Neural cell (in vitro differentiated cells): ENCODE data around the gene ASH1L. TPM values are rescaled to one million over a fixed set of nuclear protein-coding genes. Genes with fewer than 3 reads are reported as not detected.

ENCODE experiments used
- H2AFZ ChIP-seq: fragments of 200-600, 300-800 bp; sonication (generic), shearing (Covaris generic); 2 replicates; pipeline ENCODE4 v1.6.0; 2014; ENCODE audit warnings: low read depth, mild to moderate bottlenecking, antibody characterized with exemption, low read length, moderate library complexity
- H3F3A ChIP-seq: fragments of 200-600 bp; shearing (Covaris generic); 2 replicates; pipeline ENCODE4 v1.6.1; 2016; ENCODE audit warnings: mild to moderate bottlenecking, moderate library complexity, mixed read lengths, antibody characterized with exemption, low read length; ENCODE audit not compliant: insufficient read depth, poor library complexity, severe bottlenecking
- H3K27ac ChIP-seq: fragments of 200-600, 300-800 bp; sonication (generic), shearing (Covaris generic); 2 replicates; pipeline ENCODE4 v1.5.1; 2014; ENCODE audit warnings: mild to moderate bottlenecking, low read length, moderate library complexity
- H3K27me3 ChIP-seq: fragments of 300-800, 200-600 bp; sonication (generic), shearing (Covaris generic); 2 replicates; pipeline ENCODE4 v1.6.0; 2014; ENCODE audit warnings: mild to moderate bottlenecking, low read depth, low read length, moderate library complexity; ENCODE audit not compliant: insufficient read depth
- H3K36me3 ChIP-seq: fragments of 300-800, 200-600 bp; sonication (generic), shearing (Covaris generic); 2 replicates; pipeline ENCODE4 v1.5.1; 2014; ENCODE audit warnings: mild to moderate bottlenecking, antibody characterized with exemption, low read length, moderate library complexity; ENCODE audit not compliant: insufficient read depth
- H3K4me2 ChIP-seq: fragments of 300-800, 200-600 bp; sonication (generic), shearing (Covaris generic); 2 replicates; pipeline ENCODE4 v1.6.0; 2014; ENCODE audit warnings: mild to moderate bottlenecking, low read length
- H3K4me3 ChIP-seq: fragments of 300-800, 200-600 bp; sonication (generic), shearing (Covaris generic); 2 replicates; pipeline ENCODE4 v1.5.1; 2014; ENCODE audit warnings: mild to moderate bottlenecking, low read length, moderate library complexity
- H3K79me2 ChIP-seq: fragments of 200-600 bp; shearing (Covaris generic); replicated peaks from 2 replicates; pipeline ENCODE4 v1.6.0; 2014; ENCODE audit warnings: mild to moderate bottlenecking, low read length, moderate library complexity; ENCODE audit not compliant: insufficient read depth
- H3K9ac ChIP-seq: fragments of 300-800, 200-600 bp; sonication (generic), shearing (Covaris generic); 2 replicates; pipeline ENCODE4 v1.6.1; 2016; ENCODE audit warnings: mild to moderate bottlenecking, low read length, mixed read lengths
- H3K9me2 ChIP-seq: fragments of 200-600 bp; shearing (Covaris generic); 2 replicates; pipeline ENCODE4 v1.6.1; 2016; ENCODE audit warnings: mild to moderate bottlenecking, low read length, mixed read lengths; ENCODE audit not compliant: insufficient read depth
- H3K9me3 ChIP-seq: fragments of 200-600, 300-800 bp; sonication (generic), shearing (Covaris generic); 2 replicates; pipeline ENCODE4 v1.6.1; 2016; ENCODE audit warnings: mild to moderate bottlenecking, mixed run types, low read length, moderate library complexity, mixed read lengths
- H4K20me1 ChIP-seq: fragments of 200-600 bp; shearing (Covaris generic); 2 replicates; pipeline ENCODE4 v1.6.1; 2016; ENCODE audit warnings: mild to moderate bottlenecking, mixed run types; ENCODE audit not compliant: insufficient read depth
- EP300 ChIP-seq: fragments of 450-650 bp; conservative IDR thresholded peaks from 2 replicates; pipeline ENCODE4 v1.6.1; 2014; ENCODE audit warnings: antibody characterized with exemption, mild to moderate bottlenecking, moderate library complexity; ENCODE audit not compliant: poor library complexity, severe bottlenecking
- EZH2 ChIP-seq: fragments of 200-600, 300-800 bp; shearing (Covaris generic), sonication (generic); IDR thresholded peaks from 2 replicates; pipeline ENCODE4 v1.6.1; 2014; ENCODE audit warnings: antibody characterized with exemption, low read length, borderline replicate concordance, mild to moderate bottlenecking; ENCODE audit not compliant: insufficient read depth, poor library complexity, severe bottlenecking
- MXI1 ChIP-seq: fragments of 450-650 bp; conservative IDR thresholded peaks from 2 replicates; pipeline ENCODE4 v1.6.1; 2014; ENCODE audit warnings: antibody characterized with exemption, mild to moderate bottlenecking; ENCODE audit not compliant: poor library complexity, severe bottlenecking
- POLR2AphosphoS5 ChIP-seq: IDR thresholded peaks from 2 replicates; pipeline ENCODE4 v1.6.1; 2012
- RAD21 ChIP-seq: fragments of 450-650 bp; conservative IDR thresholded peaks from 2 replicates; pipeline ENCODE4 v1.6.1; 2014; ENCODE audit warnings: antibody characterized with exemption, mild to moderate bottlenecking, moderate library complexity
- SMC3 ChIP-seq: fragments of 450-650 bp; conservative IDR thresholded peaks from 2 replicates; pipeline ENCODE4 v1.6.1; 2014; ENCODE audit warnings: antibody characterized with exemption, mild to moderate bottlenecking, moderate library complexity; ENCODE audit not compliant: poor library complexity
- TAF1 ChIP-seq: IDR thresholded peaks from 2 replicates; pipeline ENCODE4 v1.6.1; 2012; ENCODE audit warnings: low read depth
- polyA plus RNA-seq: library from polyadenylated mRNA; depleted of rRNA; stranded (reverse); fragments of >200 nt; gene quantifications from 2 replicates; pipeline ENCODE4 v1.2.3, GENCODE V29; 2014
- TF ChIP-seq, protein P1 (sequence below): IDR thresholded peaks from 2 replicates; pipeline ENCODE4 v1.6.1; 2012; ENCODE audit warnings: borderline replicate concordance
- TF ChIP-seq, protein P2 (sequence below): fragments of 450-650 bp; IDR thresholded peaks from 2 replicates; pipeline ENCODE4 v1.5.1; 2014; ENCODE audit warnings: antibody characterized with exemption, mild to moderate bottlenecking, moderate library complexity; ENCODE audit not compliant: poor library complexity, severe bottlenecking

The ASH1L gene
- polyA plus RNA-seq, 1 donor from 2014 or later, result 16.2 TPM

DNA sequence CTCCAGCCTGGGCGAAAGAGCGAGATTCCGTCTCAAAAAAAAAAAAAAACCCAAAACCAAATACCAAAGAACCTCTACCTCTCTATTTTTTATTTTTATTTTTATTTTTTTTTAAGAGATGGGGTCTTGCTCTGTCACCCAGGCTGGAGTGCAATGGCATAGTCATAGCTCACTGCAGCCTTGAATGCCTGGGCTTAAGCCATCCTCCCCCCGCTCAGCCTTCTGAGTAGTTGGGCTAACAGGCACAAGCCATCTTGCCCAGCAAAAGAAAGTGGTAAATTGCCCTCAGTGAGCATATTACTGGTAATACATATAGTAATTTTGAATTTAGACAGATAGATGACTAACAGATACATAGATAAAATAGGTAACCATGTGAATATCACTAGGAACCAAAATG, 77.4 kb downstream of the ASH1L start:
- no peak for TF ChIP-seq RAD21
- TF ChIP-seq, protein P1, sequence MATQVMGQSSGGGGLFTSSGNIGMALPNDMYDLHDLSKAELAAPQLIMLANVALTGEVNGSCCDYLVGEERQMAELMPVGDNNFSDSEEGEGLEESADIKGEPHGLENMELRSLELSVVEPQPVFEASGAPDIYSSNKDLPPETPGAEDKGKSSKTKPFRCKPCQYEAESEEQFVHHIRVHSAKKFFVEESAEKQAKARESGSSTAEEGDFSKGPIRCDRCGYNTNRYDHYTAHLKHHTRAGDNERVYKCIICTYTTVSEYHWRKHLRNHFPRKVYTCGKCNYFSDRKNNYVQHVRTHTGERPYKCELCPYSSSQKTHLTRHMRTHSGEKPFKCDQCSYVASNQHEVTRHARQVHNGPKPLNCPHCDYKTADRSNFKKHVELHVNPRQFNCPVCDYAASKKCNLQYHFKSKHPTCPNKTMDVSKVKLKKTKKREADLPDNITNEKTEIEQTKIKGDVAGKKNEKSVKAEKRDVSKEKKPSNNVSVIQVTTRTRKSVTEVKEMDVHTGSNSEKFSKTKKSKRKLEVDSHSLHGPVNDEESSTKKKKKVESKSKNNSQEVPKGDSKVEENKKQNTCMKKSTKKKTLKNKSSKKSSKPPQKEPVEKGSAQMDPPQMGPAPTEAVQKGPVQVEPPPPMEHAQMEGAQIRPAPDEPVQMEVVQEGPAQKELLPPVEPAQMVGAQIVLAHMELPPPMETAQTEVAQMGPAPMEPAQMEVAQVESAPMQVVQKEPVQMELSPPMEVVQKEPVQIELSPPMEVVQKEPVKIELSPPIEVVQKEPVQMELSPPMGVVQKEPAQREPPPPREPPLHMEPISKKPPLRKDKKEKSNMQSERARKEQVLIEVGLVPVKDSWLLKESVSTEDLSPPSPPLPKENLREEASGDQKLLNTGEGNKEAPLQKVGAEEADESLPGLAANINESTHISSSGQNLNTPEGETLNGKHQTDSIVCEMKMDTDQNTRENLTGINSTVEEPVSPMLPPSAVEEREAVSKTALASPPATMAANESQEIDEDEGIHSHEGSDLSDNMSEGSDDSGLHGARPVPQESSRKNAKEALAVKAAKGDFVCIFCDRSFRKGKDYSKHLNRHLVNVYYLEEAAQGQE, result no peak
- no peak for TF ChIP-seq POLR2AphosphoS5
- TF ChIP-seq TAF1, result no peak
- TF ChIP-seq, protein P2, sequence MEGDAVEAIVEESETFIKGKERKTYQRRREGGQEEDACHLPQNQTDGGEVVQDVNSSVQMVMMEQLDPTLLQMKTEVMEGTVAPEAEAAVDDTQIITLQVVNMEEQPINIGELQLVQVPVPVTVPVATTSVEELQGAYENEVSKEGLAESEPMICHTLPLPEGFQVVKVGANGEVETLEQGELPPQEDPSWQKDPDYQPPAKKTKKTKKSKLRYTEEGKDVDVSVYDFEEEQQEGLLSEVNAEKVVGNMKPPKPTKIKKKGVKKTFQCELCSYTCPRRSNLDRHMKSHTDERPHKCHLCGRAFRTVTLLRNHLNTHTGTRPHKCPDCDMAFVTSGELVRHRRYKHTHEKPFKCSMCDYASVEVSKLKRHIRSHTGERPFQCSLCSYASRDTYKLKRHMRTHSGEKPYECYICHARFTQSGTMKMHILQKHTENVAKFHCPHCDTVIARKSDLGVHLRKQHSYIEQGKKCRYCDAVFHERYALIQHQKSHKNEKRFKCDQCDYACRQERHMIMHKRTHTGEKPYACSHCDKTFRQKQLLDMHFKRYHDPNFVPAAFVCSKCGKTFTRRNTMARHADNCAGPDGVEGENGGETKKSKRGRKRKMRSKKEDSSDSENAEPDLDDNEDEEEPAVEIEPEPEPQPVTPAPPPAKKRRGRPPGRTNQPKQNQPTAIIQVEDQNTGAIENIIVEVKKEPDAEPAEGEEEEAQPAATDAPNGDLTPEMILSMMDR, result no peak
- no peak for TF ChIP-seq EP300
- no peak for TF ChIP-seq EZH2
- no peak for TF ChIP-seq MXI1
- TF ChIP-seq SMC3, result no peak
- no peaks in the 10 kb centered on the region for H3K9me2 ChIP-seq
- H3K4me2 ChIP-seq, result no peak overlapping the region
- no peak overlapping the region for H3K27ac ChIP-seq
- no peaks in the 10 kb centered on the region for H3K27me3 ChIP-seq
- no peak overlapping the region for H3K9ac ChIP-seq
- H3K36me3 ChIP-seq, result peaks cover 4% of the 10 kb centered on the region
- H3F3A ChIP-seq, result no peaks in the 10 kb centered on the region
- peaks cover 14% of the 10 kb centered on the region for H3K79me2 ChIP-seq
- H4K20me1 ChIP-seq, result no peaks in the 10 kb centered on the region
- no peaks in the 10 kb centered on the region for H3K9me3 ChIP-seq
- H2AFZ ChIP-seq, result no peak overlapping the region
- no peak overlapping the region for H3K4me3 ChIP-seq

DNA sequence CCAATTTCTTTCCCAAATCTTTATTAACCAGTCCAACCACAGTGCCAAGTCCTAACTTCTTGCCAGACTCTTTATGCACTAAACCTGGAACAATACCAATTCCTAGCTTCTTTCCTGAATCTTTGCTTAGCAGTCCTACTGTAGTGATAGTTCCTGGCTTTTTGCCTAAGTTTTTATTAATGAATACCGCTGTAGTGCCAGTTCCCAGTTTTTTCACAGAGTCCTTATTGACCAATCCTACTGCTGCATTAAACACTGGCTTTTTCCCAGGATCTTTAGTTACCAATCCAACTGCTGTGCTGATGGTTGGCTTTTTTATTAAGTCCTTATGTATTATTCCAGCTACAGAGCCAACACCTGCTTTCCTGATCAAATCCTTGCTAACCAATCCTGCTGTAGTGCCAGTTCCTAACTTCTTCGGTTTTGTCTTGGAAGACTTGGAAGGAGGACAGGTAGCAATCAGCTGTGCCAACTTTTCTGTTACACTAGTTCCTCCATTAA, 80.8 kb downstream of the ASH1L start:
- Histone ChIP-seq H3K9me3 (no peaks in the 10 kb centered on the region), H3K27me3 (no peaks in the 10 kb centered on the region), H3K9me2 (no peaks in the 10 kb centered on the region), H3K27ac (no peak overlapping the region), H4K20me1 (no peaks in the 10 kb centered on the region), H3K79me2 (peaks cover 10% of the 10 kb centered on the region), H3K36me3 (peaks cover 15% of the 10 kb centered on the region), H3K9ac (no peak overlapping the region), H3K4me3 (no peak overlapping the region), H3K4me2 (no peak overlapping the region), H2AFZ (no peak overlapping the region), H3F3A (no peaks in the 10 kb centered on the region)
- TF ChIP-seq, protein P2, result no peak
- TF ChIP-seq, protein P1, result no peak
